K562 (cell line): Measurements from ENCODE around the gene GPT2. TPM values are rescaled to one million over a fixed set of nuclear protein-coding genes. Genes with fewer than 3 reads are reported as not detected.
A peak's percentile ranks its signal among the peaks of the same experiment; 100 is the strongest.
"Not testable (repeated sequence)": the region's sequence is repeated elsewhere in the genome, so short reads cannot be mapped to it uniquely, and the experiment has no call there.

Experiments used
- ATAC-seq: fragments of 200-7000 bp; cut with Tn5 transposase; 3 replicates; pipeline ENCODE4 v1.9.1; 2020; ENCODE audit warnings: moderate library complexity
- BruUV-seq: library from RNA; stranded (reverse); fragments of 400-500 nt; replicated peaks from 2 replicates; lab custom pipeline; 2021; lab: Mats Ljungman, UMichigan
- CTCF ChIA-PET: fragments of 300-600 bp; formaldehyde crosslinking; extraction: SDS; loops from one replicate; lab custom pipeline; 2021; ENCODE audit warnings: low intra/inter-chr PET ratio; lab: Yijun Ruan, JAX
- POLR2A ChIA-PET: fragments of 300-600, 350-650 bp; sonication (Branson Sonifier 250); formaldehyde crosslinking; extraction: SDS; loops from one replicate; lab custom pipeline; 2021; ENCODE audit warnings: antibody characterized with exemption, inconsistent platforms; lab: Yijun Ruan, JAX
- DNase-seq, 4 experiments: peaks; one replicate each; pipeline versions ENCODE4 v3.0.0 to v3.0.0-alpha.2; 2011 to 2018; ENCODE audit warnings: low spot score in 3 of 4, mixed read lengths in 3 of 4; ENCODE audit errors: extremely low read depth in 1 of 4
- FAIRE-seq: peaks from 2 replicates; lab custom pipeline; 2011; peaks lifted over from hg19 to GRCh38; lab: Jason Lieb, UNC
- H2AFZ ChIP-seq: 2 replicates; pipeline ENCODE4 v1.6.0; 2011; ENCODE audit warnings: low read depth, low read length, control low read depth, inconsistent platforms
- H3K27ac ChIP-seq: fragments of 200-600 bp; 3 replicates; pipeline ENCODE4 v1.8.0; 2011; ENCODE audit warnings: low read depth, mild to moderate bottlenecking, control low read depth, inconsistent platforms, low read length, moderate library complexity, mixed read lengths; ENCODE audit errors: extremely low read depth
- H3K27me3 ChIP-seq, 2 experiments: fragments of 300-600 bp in 1 of 2; 2 replicates in 1 of 2; 3 replicates in 1 of 2; pipeline versions ENCODE4 v1.6.0 to v1.8.0; 2011; ENCODE audit warnings: inconsistent platforms in 2 of 2, low read length in 2 of 2, mild to moderate bottlenecking in 1 of 2, mixed read lengths in 1 of 2, moderate library complexity in 1 of 2; ENCODE audit not compliant: control insufficient read depth in 2 of 2, insufficient read depth in 2 of 2
- H3K36me3 ChIP-seq: fragments of 300-600 bp; 3 replicates; pipeline ENCODE4 v1.8.0; 2011; ENCODE audit warnings: mild to moderate bottlenecking, low read length, inconsistent platforms; ENCODE audit not compliant: control insufficient read depth, insufficient read depth
- H3K4me1 ChIP-seq, 2 experiments: fragments of 200-600 bp in 1 of 2; replicated peaks in 1 of 2; 2 replicates in 1 of 2; 3 replicates in 1 of 2; pipeline versions ENCODE4 v1.5.1 to v1.8.0; 2011; ENCODE audit warnings: inconsistent platforms in 2 of 2, low read length in 2 of 2, mild to moderate bottlenecking in 1 of 2, mixed read lengths in 1 of 2, moderate library complexity in 1 of 2; ENCODE audit not compliant: control insufficient read depth in 2 of 2, insufficient read depth in 2 of 2
- H3K4me2 ChIP-seq: 2 replicates; pipeline ENCODE4 v1.6.1; 2011; ENCODE audit warnings: low read length, control low read depth, inconsistent platforms, mixed read lengths; ENCODE audit not compliant: insufficient read depth
- H3K4me3 ChIP-seq: fragments of 200-600 bp; sonication (generic), shearing (Covaris generic); 2 replicates; pipeline ENCODE4 v1.5.1; 2016; ENCODE audit warnings: control low read depth, inconsistent platforms
- H3K79me2 ChIP-seq: fragments of 200-600 bp; 3 replicates; pipeline ENCODE4 v1.8.0; 2011; ENCODE audit warnings: low read length, inconsistent platforms; ENCODE audit not compliant: control insufficient read depth, insufficient read depth
- H3K9ac ChIP-seq, 2 experiments: 2 replicates each; pipeline versions ENCODE4 v1.6.0 to v1.6.1; 2011; ENCODE audit warnings: low read depth in 2 of 2, low read length in 2 of 2, control low read depth in 1 of 2, inconsistent platforms in 1 of 2, mild to moderate bottlenecking in 1 of 2, mixed read lengths in 1 of 2; ENCODE audit not compliant: insufficient read depth in 1 of 2
- H3K9me1 ChIP-seq: one replicate; pipeline ENCODE4 v1.6.0; 2011; ENCODE audit warnings: inconsistent platforms, mild to moderate bottlenecking, low read length, moderate library complexity; ENCODE audit not compliant: control insufficient read depth, insufficient read depth
- H3K9me3 ChIP-seq: replicated peaks from 2 replicates; pipeline ENCODE4 v1.5.1; 2011; ENCODE audit warnings: low read depth, low read length, inconsistent platforms; ENCODE audit not compliant: control insufficient read depth, insufficient read depth
- H4K20me1 ChIP-seq: replicated peaks from 2 replicates; pipeline ENCODE4 v1.6.1; 2011; ENCODE audit warnings: low read length, inconsistent platforms, mixed read lengths; ENCODE audit not compliant: control insufficient read depth, insufficient read depth
- FIP1L1 ChIP-seq: fragments of 200-400 bp; formaldehyde crosslinking; IDR thresholded peaks from 2 replicates; pipeline ENCODE4 v1.6.1; 2018; ENCODE audit warnings: mild to moderate bottlenecking, low read depth, low read length; ENCODE audit not compliant: poor library complexity, severe bottlenecking
- KDM2B ChIP-seq: fragments of 250-450 bp; sonication (Bioruptor Pico); IDR thresholded peaks from 2 replicates; pipeline ENCODE4 v1.8.0; 2021; ENCODE audit warnings: mild to moderate bottlenecking, moderate library complexity
- RFX1 ChIP-seq: fragments of 450-650 bp; IDR thresholded peaks from 2 replicates; pipeline ENCODE4 v1.6.1; 2016; ENCODE audit warnings: mild to moderate bottlenecking, moderate library complexity
- ZNF184 ChIP-seq: sonication (generic); formaldehyde crosslinking; IDR thresholded peaks from 2 replicates; pipeline ENCODE4 v1.5.0; 2020; ENCODE audit warnings: missing genetic modification reagents
- WGBS: fragments of 100-300 bp; shearing (Covaris generic); methylation state at CpG from one replicate; pipeline ENCODE4 v1.1.6; 2016; ENCODE audit warnings: low coverage, mixed read lengths; ENCODE audit not compliant: insufficient coverage; ENCODE audit errors: missing lambda C conversion rate; 5-methylcytosine and 5-hydroxymethylcytosine counted together
- in situ Hi-C: fragments of 300-500 bp; cut with MboI; formaldehyde crosslinking; loops from 4 replicates; pipeline ENCODE4 v1.15.0; 2018; ENCODE audit warnings: inconsistent platforms, mixed read lengths
- intact Hi-C: fragments of 100-400 bp; cut with micrococcal nuclease; formaldehyde crosslinking; loops from 2 replicates; pipeline ENCODE4 v1.14.2; 2022
- polyA plus RNA-seq, 8 experiments: library from polyadenylated mRNA; depleted of rRNA in 4 of 8; stranded (reverse) in 5 of 8; unstranded in 3 of 8; fragments of >200 nt; fragmentation: Nextera tagmentation in 2 of 8; fragmentation: Illumina TruSeq in 1 of 8; extraction: Ambion mirVana in 2 of 8; extraction: Trizol in 1 of 8; gene quantifications; 2 replicates each; pipeline versions ENCODE4 v1.2.1 to v1.2.3, GENCODE V29; 2011 to 2014; ENCODE audit warnings: inconsistent platforms in 1 of 8, missing spikeins in 1 of 8
- total RNA-seq, 7 experiments: library from RNA; depleted of rRNA in 6 of 7; stranded (reverse); fragments of >200 nt in 6 of 7; fragmentation: Illumina TruSeq in 2 of 7; extraction: Trizol in 2 of 7; gene quantifications; 2 replicates each; pipeline versions ENCODE4 v1.2.1 to v1.2.3, GENCODE V29; 2011 to 2021; ENCODE audit warnings: low replicate concordance in 1 of 7

Gene GPT2
- total and polyA plus RNA-seq, 9 of the 15 experiments (the other 6 are each of a cell fraction or from before 2014, with no cell fraction given): 0.79 to 14.4 (median 5.8) TPM

DNA sequence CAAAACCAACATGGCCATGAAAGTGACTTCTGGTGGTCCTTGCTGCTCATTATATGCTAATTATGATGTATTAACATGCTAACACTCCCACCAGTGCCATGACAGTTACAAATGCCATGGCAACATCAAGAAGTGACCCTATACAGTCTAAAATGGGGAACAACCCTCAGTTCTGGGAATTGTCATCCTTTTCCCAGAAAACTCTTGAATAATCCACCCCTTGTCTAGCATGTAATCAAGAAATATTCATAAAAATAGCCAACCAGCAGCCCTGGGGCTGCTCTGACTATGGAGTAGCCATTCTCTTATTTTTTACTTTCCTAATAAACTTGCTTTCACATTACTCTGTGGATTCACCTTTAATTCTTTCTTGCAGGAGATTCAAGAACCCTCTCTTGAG lies 53.4 kb downstream of the GPT2 start:
- Histone ChIP-seq H3K9ac (no peak overlapping the region), H3K36me3 (no peaks in the 10 kb centered on the region), H2AFZ (no peak overlapping the region), H3K27ac (no peak overlapping the region), H4K20me1 (no peaks in the 10 kb centered on the region), H3K9me3 (no peaks in the 10 kb centered on the region; the same call in 1 of the 2 replicates), H3K4me1 (no peaks in the 10 kb centered on the region; a peak in 1 of 5 replicates), H3K79me2 (no peaks in the 10 kb centered on the region), H3K4me2 (no peak overlapping the region), H3K4me3 (no peak overlapping the region), H3K27me3 (no peaks in the 10 kb centered on the region; a peak in 1 of 5 replicates), H3K9me1 (no peaks in the 10 kb centered on the region)
- TF ChIP-seq RFX1 (peak; percentile 21), KDM2B (CRISPR knock-in tag) (no peak), FIP1L1 (no peak), ZNF184 (CRISPR knock-in tag) (no peak)
- ATAC-seq (no peak), FAIRE-seq (no peak), DNase-seq (no peak)
- CTCF ChIA-PET: no interaction called here
- intact Hi-C loops (no loop called here), in situ Hi-C loops (no loop called here)
- POLR2A ChIA-PET: no interaction called here
- BruUV-seq: no TSS peak

- FAIRE-seq: not testable (repeated sequence)
These were observed 60.6 kb downstream of the GPT2 start for GRCh38 chr16:46944713-46945112.

More at GRCh38 chr16:46944713-46945112, 60.6 kb downstream of the GPT2 start:
- WGBS: 58% methylated on average over 8 of the region's 8 CpGs
- H3K9ac ChIP-seq, POLR2A ChIA-PET, H3K27me3 ChIP-seq, H3K4me1 ChIP-seq, BruUV-seq, H3K27ac ChIP-seq, H3K4me3 ChIP-seq, H3K9me1 ChIP-seq, H2AFZ ChIP-seq, H4K20me1 ChIP-seq, CTCF ChIA-PET, H3K36me3 ChIP-seq, H3K9me3 ChIP-seq, ATAC-seq, H3K4me2 ChIP-seq, DNase-seq, H3K79me2 ChIP-seq: not testable (repeated sequence)
- in situ Hi-C loops: loop anchor here (5.0 to 10.0 kb wide), 2 partner anchors 78 to 1220 kb away; no protein-coding TSS in a partner anchor
- intact Hi-C loops: loop anchor here (5.0 kb wide), 1 partner anchor 1218 kb away; no protein-coding TSS in a partner anchor
